GM18517 (cell line): ENCODE data around the gene CRYGS.
A peak's percentile ranks its signal among the peaks of the same experiment; 100 is the strongest.
"Not testable (repeated sequence)": the region's sequence is repeated elsewhere in the genome, so short reads cannot be mapped to it uniquely, and the experiment has no call there.

Experiments used
- ATAC-seq: cut with Tn5 transposase; IDR thresholded peaks from one replicate; pipeline ENCODE4 v1.9.1; 2021; ENCODE audit warnings: mild to moderate bottlenecking, moderate library complexity; ENCODE audit not compliant: unreplicated experiment

CRYGS gene

DNA sequence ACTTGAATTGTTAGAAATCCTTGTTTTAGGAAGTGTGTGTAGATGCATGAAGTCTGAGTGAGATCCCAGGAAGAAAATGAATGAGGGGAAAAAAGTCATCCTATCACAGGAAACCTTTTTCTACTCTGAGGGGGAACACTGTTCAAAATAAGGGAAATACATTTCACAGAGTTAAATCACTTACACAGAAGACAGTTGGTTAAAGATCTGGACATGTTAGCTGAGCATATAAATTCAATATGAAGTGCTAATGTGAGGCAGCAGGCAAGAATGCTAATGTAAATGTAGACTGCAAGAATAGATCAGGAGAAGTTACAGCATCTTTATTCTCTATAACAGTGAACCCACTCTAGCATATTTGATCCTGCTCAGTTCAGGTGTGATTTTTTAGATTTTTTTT is 20.4 kb upstream of the CRYGS start:
- ATAC-seq = no peak

DNA sequence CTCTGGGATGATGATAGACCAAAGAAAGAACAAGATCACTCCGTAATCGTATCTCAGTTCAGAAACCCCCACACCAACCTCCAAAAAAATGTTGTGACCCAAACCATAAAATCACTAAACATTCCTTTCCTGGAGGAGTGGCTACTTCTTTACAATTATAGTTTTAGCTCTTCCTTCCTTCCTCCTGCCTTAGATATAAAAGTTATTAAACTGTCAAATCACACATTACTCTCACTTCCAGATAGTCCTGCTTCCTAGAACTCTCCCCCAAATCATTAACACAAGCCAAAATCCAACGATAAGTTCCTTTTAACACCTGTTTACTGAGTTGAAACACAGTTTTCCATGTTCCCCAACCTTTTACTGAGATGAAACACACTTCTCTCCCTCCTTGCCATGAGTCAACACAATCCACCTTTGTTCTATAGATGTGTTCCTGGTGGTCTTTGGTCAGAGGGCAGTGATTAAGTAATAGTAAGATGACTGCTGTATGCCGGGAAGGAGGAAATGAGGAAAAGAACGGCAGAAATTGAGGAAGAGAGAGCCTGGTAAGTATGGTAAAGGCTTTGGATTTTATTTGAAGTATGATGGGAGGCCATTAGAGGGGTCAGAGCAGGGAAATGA is 8.3 kb upstream of the CRYGS start:
- no peak for ATAC-seq

DNA sequence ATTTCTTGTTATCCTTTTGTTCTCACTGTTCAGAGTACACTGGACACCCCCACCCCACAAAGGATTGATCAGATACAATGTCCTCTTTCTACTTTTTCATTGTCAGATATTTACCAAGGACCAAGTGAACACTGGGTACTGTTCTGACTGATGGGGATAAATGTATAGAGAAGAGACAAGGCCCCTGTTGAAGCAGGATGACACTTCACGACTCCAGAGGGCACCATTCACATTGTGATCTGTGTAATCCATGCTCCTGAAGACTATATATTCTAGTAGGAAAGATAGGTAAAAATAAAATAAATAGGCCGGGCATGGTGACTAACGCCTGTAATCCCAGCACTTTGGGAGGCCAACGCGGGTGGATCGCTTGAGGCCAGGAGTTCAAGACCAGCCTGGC is 7.2 kb upstream of the CRYGS start:
- no peak for ATAC-seq

DNA sequence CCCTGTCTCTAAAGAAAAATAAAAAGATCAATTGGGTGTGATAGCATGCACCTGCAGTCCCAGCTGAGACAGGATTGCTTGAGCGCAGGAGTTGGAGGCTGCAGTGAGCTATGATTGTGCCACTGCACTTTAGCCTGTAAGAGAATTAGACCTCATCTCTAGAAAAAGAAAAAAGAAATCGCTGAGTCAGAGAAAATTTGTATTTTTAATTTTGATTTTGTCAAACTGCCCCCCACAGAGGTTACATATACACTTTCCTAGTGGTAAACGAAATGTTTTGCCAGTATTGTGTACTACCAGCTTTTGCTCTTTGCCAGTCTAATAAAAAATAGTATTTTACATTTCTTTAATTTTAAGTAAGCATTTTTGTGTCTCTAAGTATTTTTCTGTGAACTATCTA is 5.3 kb upstream of the CRYGS start:
- ATAC-seq = no peak

DNA sequence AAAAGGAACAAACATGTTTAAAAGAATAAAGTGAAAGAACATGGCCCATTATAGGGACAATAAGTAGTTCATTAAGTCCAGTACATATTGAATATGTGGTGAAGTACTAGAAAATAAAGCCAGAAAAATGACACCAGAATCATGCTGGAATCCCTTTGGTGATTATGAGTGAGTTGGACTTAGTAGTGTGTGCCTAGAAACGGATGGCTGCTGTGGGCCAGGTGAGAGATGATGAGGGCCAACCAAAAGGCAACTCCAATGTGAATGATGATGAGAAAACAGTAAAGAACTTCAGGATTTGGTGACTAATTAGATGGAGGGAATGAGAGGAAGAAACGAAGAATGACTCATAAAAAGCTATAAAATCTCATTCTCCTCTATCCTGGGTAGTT is 3.3 kb downstream of the CRYGS start:
- no peak for ATAC-seq

DNA sequence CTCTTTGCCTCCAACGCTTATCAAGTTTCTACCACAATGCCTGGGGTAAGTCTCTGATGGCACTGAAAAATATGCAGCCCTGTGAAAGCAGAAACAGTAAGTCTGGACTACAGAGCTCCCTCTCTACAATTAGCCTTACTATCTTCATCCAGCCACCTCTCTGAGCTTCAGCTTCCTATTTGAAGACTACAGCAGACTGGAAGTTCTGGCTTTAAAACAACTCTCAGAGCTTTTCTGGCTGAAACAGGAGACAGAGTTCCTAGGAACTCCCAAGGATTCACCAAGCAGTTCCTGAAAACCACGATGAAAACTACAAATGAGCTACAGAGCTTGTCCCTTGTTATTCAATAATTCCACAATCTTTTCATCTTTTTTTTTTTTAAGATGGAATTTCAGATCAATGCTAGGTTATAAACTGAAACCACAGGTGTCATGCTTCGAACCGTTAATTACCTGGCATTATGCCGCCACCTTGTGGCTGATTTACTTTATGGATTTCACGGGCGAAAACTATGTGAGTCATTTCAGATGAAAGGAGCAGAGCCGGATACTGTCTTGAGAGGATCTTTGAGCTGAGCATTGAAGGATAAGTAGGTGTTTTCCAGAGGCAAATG is 3.9 kb downstream of the CRYGS start:
- ATAC-seq = peak; percentile 62

DNA sequence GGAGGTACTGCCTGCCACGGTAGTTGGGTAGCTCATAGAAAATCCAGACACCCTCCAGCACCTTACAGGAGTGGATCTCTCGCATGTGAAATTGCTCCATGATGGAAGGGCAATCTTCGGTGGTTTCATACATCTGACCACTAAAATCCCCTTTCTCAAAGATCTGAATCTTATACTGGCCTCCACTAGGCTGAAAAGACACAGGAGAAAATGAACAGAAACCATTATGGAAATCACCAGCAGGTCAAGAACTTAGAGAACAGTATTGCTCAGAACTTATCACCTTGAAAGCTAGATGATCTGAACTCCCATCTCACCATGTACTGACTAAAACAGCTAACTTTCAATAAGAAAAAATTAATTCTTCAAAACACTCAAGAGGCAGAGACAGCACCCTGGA is 5.4 kb downstream of the CRYGS start:
- no peak for ATAC-seq

DNA sequence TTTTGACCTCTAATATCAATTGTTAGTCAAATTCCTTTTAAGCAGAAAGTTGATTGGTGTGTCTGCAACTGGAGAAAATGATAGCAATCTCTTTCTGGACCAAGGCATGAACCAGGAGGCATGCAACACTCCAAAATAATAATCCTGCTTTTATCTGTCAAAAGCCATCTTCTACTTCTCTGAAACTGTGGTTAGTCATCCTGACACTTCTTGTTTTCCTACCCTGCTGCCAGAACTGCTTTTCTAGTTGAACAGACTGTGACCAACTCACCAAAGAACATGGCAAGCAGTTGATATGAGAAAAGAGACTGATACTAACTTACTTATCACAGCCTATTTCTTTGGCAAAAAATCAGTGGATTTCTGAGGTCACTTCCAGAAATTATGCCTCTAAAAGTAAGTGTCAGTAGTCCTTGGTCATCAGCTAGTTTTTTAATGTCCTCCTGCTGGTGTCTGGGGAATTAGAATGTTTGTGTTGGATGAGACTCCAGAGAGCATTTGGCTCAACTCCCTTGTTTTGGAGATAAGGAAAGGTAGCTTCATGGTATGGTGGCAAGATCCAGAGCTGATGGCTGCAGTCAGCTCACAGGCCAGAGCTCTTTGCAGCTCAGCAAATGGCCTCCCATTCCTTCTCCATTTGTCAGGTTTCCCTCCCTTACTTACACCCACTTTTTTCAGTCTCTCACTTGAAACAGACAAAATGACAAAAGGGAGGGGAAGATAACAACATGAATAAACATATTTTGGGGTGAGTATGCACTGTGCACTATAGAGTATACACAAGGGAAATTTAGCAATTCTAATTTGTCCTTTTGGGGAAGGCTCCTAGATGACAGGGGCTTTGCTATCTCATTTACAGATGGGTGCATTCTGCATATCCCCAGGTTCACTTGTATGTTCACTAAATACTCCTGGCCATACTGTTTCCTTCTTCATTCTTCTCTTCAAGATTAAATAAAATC is 7.0 kb downstream of the CRYGS start:
- no peak for ATAC-seq

DNA sequence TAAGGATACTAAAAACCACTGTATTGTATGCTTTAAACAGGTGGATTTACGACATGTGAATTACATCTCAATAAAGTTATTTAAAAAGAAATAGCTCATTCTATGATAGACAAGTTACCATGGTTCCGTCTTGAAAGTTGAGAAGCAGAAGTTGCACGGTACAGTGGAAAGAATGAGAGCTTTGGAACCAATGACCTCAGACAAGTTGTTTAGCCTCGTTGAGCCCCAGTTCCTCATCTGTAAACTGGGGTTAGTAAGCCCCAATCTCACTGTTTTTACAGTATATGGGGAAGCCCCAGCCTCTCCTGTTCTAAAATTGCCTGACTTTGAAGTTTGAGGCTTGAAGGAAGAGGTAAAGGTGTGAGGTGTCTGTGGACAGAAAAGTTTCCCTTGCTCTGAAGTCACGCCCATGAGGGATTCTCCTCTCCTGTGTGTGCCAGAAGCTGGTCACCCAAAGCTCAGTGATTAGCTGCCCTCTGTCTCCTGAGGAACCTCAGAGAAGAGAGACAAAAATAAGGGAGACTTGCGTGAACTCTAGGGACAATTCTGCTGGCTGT is 10.0 kb downstream of the CRYGS start:
- ATAC-seq = peak; percentile 75

DNA sequence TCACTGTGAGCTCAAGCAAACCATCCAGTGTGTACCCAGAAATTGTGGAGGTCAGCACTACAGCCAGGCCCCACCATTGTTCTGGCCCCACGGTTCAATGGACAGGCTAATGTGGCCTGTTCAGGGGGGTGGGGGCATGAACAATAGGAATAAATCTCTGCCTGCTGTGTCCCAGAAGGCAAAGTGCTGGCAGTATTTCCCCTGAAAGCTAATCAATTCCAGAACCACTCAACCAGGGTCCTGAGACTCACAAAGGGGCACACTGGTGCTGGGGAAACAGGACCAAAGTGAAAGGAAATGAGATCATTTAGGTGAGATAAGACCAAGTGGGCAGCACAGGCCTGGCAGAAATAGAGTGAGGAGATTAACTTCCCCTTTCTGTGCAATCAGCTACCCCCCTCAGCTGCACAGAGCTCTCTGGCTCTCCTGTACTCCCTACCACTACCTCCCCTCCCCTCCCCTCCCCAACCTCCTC is 11.5 kb downstream of the CRYGS start:
- peak; percentile 66 for ATAC-seq

DNA sequence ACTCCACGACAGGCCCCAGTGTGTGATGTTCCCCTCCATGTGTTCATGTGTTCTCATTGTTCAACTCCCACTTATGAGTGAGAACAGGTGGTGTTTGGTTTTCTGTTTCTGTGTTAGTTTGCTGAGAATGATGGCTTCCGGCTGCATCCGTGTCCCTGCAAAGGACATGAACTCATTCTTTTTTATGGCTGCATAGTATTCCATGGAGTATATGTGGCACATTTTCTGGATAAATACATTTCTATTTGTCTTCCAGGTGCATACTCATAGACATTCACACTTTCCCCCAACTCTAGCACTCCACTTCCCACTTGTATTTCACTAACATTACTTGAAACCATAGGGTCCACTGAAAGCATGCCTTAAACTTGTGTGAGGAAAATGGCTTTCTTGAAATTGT is 12.5 kb downstream of the CRYGS start:
- not testable (repeated sequence) for ATAC-seq

DNA sequence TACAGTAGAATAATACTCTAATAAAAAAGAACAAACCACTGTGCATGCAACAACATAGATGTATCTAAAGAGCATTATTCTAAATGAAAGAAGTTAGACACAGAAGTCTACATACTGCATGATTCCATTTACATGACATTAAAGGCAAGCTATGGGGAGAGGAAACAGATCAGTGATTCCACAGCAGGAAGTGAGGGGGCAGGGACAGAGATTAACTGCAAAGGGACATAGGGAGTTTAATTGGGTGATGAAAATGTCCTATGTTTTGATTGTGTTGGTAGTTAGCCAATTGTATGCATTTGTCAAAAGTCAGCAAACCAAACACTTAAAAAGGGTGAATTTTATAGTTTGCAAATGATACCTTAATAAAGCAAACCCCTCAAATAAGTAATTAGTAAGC is 13.8 kb downstream of the CRYGS start:
- ATAC-seq = no peak

DNA sequence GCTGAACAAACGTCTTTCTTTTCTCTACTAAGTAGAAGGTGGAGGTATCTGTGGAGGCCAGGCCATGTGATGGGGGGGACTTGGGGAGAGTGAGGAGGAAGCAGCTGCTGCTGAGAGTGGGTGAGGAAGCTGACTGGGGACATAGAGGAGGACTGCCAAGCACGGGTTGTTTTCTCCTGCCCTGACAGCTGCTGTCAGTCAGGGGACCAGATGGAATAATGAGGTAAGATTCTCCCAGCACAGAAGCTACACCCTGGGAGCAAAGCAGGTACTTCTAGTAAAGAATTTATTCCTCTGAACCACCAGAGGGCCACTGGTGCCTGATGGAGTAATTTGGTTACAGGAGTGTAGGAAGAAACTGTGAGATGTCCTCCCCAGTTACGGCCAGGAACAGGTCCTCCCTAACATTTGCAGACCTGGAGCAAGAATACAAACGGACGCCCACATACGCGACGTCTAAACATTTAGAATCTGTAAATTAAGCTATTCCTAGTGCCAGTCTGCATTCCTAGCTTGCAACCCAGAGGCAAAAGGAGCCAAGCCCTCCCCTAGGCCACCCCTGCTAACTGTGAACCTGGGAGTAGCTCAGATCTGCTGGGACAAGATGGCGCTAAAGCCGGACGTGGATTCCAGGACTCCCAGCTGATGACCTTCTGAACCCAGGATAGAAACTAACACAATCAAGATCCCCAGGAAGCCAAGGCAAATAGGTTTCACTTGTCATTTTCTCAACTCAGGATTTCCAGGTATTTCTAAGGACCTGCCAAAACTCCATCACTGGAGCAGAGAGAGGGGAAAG is 14.8 kb downstream of the CRYGS start:
- no peak for ATAC-seq

DNA sequence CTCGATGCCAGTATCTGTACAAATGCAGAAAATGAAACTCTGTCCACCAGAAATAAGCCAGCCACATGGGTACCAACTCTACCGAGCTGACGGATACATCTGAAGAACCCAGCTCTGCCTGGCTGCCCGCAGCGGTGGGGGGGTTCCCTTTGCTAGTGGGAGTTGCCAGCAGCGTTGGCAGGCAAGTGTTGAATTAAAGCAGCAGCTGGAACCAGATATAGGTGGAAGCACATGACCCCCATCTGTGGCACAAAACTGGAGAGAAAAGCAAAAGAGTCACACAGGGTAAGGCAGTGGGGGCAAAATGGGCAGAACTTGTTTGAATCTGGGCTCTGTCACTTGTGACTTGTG is 17.9 kb downstream of the CRYGS start:
- peak; percentile 41 for ATAC-seq

DNA sequence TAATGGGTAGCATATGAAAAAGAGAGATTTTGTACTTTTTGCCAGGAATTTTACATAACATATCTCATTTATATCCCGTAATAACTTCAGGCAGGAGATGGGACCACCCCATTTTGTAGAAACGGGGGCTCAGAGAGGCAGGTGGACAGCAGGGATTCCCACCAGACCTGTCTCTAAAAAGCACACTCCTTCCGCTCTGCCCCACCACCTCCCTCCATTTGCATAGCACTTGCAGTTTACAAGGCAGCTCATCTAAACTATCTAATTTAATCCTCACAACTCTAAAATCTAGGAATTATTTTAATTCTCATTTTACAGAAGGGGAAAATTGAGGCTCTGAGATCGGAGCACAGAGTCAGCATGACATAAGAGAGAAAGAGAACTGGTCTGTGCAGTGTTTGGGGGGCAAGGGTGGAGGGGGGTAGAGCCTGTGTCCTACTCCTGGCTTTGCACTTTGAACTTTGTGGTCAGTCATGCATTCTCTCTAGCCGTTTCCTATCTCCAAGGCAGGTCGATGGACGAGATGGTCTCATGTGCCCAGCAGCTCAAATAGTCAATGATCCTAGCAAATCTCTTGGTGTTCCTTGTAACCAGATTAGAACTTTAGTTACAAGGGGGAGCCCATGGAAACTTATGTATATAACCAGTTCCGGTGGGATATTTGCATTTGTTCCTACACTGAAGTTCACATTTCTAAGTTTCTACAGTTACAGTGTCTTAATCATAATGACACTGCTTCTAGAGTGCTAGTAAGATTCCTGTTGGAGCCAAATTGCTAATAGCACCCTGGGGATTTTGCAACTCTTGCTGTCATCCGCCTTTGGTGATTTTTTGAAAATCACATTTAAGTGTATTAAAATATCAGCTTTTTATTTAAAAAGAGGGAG is 18.6 kb downstream of the CRYGS start:
- ATAC-seq = peak; percentile 18

DNA sequence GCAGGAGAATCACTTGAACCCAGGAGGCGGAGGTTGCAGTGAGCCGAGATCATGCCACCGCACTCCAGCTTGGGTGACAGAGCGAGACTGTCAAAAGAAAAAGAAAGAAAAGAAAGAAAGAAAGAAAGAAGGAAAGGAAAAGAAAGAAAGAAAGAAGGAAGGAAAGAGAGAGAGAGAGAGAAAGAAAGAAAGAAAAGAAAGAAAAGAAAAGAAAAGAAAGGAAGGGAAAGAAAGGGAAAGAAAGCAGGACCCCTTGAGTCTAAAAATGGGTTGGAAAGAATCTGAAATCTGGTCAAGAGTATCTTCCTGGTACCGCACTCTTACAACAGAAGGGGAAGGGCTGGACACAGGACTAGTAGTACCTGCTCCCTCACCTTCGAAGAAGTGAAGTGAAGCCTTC is 19.6 kb downstream of the CRYGS start:
- ATAC-seq = no peak

DNA sequence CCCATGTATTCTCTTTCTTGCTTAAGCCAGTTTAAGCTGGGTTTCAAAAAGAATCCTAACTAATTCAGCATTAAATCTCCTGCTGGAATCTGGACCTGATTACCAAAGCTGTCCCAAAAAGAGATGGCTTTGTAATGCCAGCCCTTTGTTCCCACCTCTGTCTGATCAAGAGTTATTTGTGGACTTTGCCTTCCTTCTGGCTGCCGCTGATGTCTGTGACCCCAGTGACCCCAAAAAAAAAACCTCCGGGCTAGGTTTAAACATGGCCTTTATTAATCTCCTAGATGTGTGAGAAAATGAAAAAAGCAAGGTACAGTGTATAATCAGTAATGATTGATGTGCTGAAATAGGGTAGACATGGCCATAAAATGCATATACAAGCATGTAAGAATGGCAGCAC is 20.7 kb downstream of the CRYGS start:
- no peak for ATAC-seq

DNA sequence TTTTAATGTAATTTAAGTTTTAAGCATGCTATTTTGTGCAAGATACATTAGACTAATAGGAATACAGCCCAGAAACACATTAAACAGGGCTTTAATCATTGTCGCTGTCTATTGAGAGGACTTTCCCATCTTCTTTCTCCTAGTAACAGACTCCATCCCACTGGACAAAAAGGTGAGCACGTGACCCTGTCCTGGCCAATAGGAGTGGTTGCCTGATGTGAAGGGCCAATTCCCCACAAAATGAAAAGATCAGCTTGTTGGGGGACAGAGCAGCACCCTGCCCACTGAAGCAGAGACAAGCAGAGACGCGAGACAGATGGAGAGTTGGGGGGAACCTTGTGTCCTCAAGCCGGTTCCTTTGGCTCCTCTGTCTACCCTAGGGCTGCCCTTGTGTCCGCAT is 21.2 kb downstream of the CRYGS start:
- no peak for ATAC-seq

DNA sequence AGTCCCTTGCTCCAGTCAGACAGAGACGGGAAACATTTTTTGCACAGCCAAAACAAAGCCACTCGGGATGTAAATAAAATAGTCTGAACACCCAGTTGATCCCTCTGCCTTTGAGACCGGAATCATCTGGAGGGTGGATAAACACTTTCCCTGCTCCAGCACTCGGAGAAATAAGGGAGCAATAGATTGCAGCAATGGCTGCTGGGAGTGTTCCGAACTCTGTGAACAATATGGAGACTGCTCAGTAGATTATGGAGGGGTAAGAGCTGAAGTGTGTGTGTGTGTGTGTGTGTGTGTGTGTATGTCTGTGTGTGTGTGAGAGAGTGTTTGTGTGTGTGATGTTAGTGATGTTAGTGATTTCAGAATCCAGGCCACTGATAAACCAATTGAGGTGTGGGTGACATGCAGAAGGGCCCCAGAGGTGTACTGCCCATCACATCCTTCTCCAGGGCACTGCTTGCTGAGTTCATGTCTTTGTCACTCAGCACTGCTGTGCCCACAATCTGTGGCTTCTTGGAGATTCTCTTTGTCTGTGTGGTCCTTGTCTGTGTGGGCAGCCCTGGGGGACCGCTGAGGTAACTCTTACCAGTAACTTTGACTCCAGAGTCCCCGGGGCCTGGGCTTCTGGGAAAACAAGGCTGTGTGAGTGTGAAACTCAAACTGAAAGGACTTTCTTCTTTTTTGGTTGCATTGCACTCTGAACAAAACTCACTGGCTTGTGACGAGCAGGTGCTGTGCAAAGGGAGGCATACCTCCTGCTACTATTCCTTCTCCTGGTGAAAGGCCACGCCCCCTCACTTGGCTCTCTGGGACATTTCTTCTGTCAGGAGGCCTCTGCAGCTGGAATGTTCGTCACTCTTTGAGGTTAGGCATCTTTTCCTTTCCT is 23.0 kb downstream of the CRYGS start:
- peak; percentile 63 for ATAC-seq
